Stimulated activated naive CD4-positive, alpha-beta T cell treated with Interleukin-2 at 50 U/mL for 16 hours (primary cell): ENCODE results near the gene MGST2.

Experiments used
- DNase-seq: peaks from one replicate; lab custom pipeline; 2025; lab: John Stamatoyannopoulos, UW

Gene MGST2

GRCh38 chr4:139738846-139739613, 73.4 kb downstream of the MGST2 start:
- DNase-seq = no peak

- no peak for DNase-seq
Observed at GRCh38 chr4:139740121-139740520, 74.5 kb downstream of the MGST2 start.

GRCh38 chr4:139740531-139741041, 75.0 kb downstream of the MGST2 start:
- DNase-seq = no peak

- DNase-seq = no peak
Observed at GRCh38 chr4:139743027-139743426, 77.4 kb downstream of the MGST2 start.

- DNase-seq = no peak
Observed at GRCh38 chr4:139744232-139744631, 78.6 kb downstream of the MGST2 start.

- DNase-seq = no peak
Observed at GRCh38 chr4:139745111-139745639, 79.6 kb downstream of the MGST2 start.

GRCh38 chr4:139746431-139747171, 81.0 kb downstream of the MGST2 start:
- DNase-seq = no peak

GRCh38 chr4:139749338-139749737, 83.7 kb downstream of the MGST2 start:
- DNase-seq = no peak

GRCh38 chr4:139749835-139750498, 84.3 kb downstream of the MGST2 start:
- DNase-seq = no peak

GRCh38 chr4:139753686-139754085, 88.1 kb downstream of the MGST2 start:
- DNase-seq = no peak
